ENCODE measurements around the gene PLIN5. TPM values are rescaled to one million over a fixed set of nuclear protein-coding genes. Genes with fewer than 3 reads are reported as not detected.
A peak's percentile ranks its signal among the peaks of the same experiment; 100 is the strongest.

The PLIN5 gene
- total and polyA plus RNA-seq, 2 of the 8 experiments (the other 6 are each of a cell fraction or from before 2014, with no cell fraction given): 2.0 to 2.5 TPM

DNA sequence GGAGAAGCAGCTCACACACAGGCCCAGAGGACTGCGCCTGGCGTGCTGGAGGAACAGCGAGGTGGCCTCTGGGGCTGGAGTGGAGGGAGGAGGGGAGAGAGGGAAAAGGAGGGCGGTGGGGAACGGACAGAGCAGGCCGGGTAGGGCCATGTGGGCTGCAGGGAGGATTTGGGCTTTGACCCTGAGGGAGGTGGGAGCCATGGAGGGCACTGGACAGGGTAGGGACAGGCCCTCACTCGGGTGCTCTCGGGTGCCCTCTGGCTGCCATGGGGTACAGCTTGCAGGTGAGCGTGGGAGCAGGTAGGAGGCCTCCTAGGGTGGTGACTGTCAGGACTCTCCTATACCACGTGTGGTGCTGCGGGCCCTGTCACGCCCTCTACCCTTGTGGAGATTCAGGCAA is 39.6 kb downstream of the PLIN5 start:
- ChIA-PET CTCF (ENCODE audit: partially characterized antibody) (interaction anchor here (0.7 to 2.7 kb wide), 2 partner anchors 9 to 29 kb away, joined by 4 to 13 read pairs; no protein-coding TSS in a partner anchor), POLR2A (ENCODE audit: partially characterized antibody) (interaction anchor here (1.4 to 3.8 kb wide), 3 partner anchors 9 to 21 kb away, joined by 4 to 19 read pairs (median 8); no protein-coding TSS in a partner anchor)
- Histone ChIP-seq H3K23ac (ENCODE audit: insufficient read length) (no peak overlapping the region), H3K27ac (ENCODE audit: low read depth, low read length) (no peak overlapping the region), H2BK20ac (ENCODE audit: low read length) (no peak overlapping the region), H3K79me2 (ENCODE audit: control insufficient read depth in 1 of 2, insufficient read depth in 2 of 2, low read length in 2 of 2) (0 out of 4 replicates have a peak, but pooled peaks cover 0 to 3% of the 10 kb centered on the region in 2 experiments), H2BK120ac (replicated peaks; ENCODE audit: low read depth, low read length) (no peak overlapping the region), H3K4ac (replicated peaks; ENCODE audit: insufficient read length, low read depth, low read length) (no peak overlapping the region), H2AFZ (ENCODE audit: low read length) (no peak overlapping the region), H2BK12ac (ENCODE audit: low read depth, low read length) (no peak overlapping the region), H3K18ac (ENCODE audit: extremely low read depth, low read length) (no peak overlapping the region), H2BK15ac (ENCODE audit: low read length) (no peak overlapping the region), H3K79me1 (ENCODE audit: low read depth, low read length) (peaks cover 6% of the 10 kb centered on the region), H3K23me2 (ENCODE audit: low read depth, low read length) (peaks cover 10% of the 10 kb centered on the region; the same call in 1 of the 2 replicates), H3K9me3 (ENCODE audit: insufficient read depth in 2 of 2, low read depth in 1 of 2, low read length in 1 of 2) (no peaks in the 10 kb centered on the region), H3K4me3 (ENCODE audit: extremely low read depth in 1 of 4, insufficient read depth in 2 of 4, low read depth in 3 of 4, low read length in 4 of 4) (no peak overlapping the region), H4K20me1 (replicated peaks in 1 of 2; ENCODE audit: control insufficient read depth in 1 of 2, insufficient read depth in 2 of 2, low read length in 2 of 2) (peaks cover 5 to 17% of the 10 kb centered on the region in 2 experiments), H4K8ac (ENCODE audit: extremely low read depth, insufficient read depth, low read length) (no peak overlapping the region), H3K36me3 (ENCODE audit: control insufficient read depth in 2 of 4, insufficient read depth in 4 of 4, low read length in 3 of 4) (peaks cover 12 to 69% (median 53%) of the 10 kb centered on the region in 4 experiments), H2AK5ac (ENCODE audit: low read depth, low read length) (no peak overlapping the region), H3K4me2 (ENCODE audit: insufficient read depth in 1 of 2, low read depth in 2 of 2, low read length in 2 of 2) (no peak overlapping the region), H4K5ac (ENCODE audit: insufficient read length, low read depth, low read length) (no peak overlapping the region), H3K27me3 (replicated peaks in 1 of 4; ENCODE audit: control insufficient read depth in 3 of 4, extremely low read depth in 1 of 4, insufficient read depth in 3 of 4, low read length in 3 of 4) (no peaks in the 10 kb centered on the region; a peak in 1 of 7 replicates), H4K91ac (replicated peaks; ENCODE audit: insufficient read length, low read length) (no peak overlapping the region), H2BK5ac (ENCODE audit: low read depth, low read length) (no peak overlapping the region), H3K14ac (ENCODE audit: insufficient read length) (no peak overlapping the region), H3K56ac (replicated peaks; ENCODE audit: insufficient read length, low read depth, low read length) (no peak overlapping the region), H3K4me1 (replicated peaks in 1 of 4; ENCODE audit: control insufficient read depth in 3 of 4, insufficient read depth in 4 of 4, low read length in 3 of 4) (no peaks in the 10 kb centered on the region), H3K9ac (replicated peaks in 1 of 4; ENCODE audit: extremely low read depth in 1 of 4, low read depth in 3 of 4, low read length in 3 of 4) (no peak overlapping the region)
- DNase-seq (ENCODE audit: low read depth in 1 of 2, low spot score in 2 of 2): peak in 1 of 2 experiments; percentile 56
- 93% methylated on average over 9 of the region's 12 CpGs; no CpG with 5 or more reads in 1 of the 2 experiments for WGBS, 2 experiments (ENCODE audit: extremely low coverage in 1 of 2, insufficient coverage in 1 of 2, insufficient read length in 1 of 2, insufficient replicate concordance in 2 of 2, low coverage in 1 of 2, low lambda C conversion rate in 2 of 2, missing lambda C conversion rate in 1 of 2)
- no peak for FAIRE-seq
- TF ChIP-seq CBX5 (IDR thresholded peaks at IDR 0.05; ENCODE audit: low read depth, low read length) (no peak), POLR2AphosphoS5 (IDR thresholded peaks at IDR 0.05; ENCODE audit: low read depth, low read length) (no peak), HDAC2 (IDR thresholded peaks at IDR 0.05; ENCODE audit: borderline replicate concordance in 1 of 2, low read depth in 2 of 2, low read length in 2 of 2) (no peak), KDM4A (IDR thresholded peaks at IDR 0.05; ENCODE audit: low read depth, low read length, severe bottlenecking) (no peak), CHD2 (IDR thresholded peaks at IDR 0.05; ENCODE audit: low read length) (no peak), CHD1 (IDR thresholded peaks at IDR 0.05; ENCODE audit: low read depth, low read length) (no peak), ASH2L (IDR thresholded peaks at IDR 0.05; ENCODE audit: low read length) (no peak), BACH1 (IDR thresholded peaks at IDR 0.05; ENCODE audit: low read length) (no peak), SIX5 (IDR thresholded peaks at IDR 0.05; ENCODE audit: low read depth, low read length) (no peak), KDM1A (IDR thresholded peaks at IDR 0.05; ENCODE audit: borderline replicate concordance, low read length) (peak; percentile 25; the same call in 1 of the 2 replicates)
- TF ChIP-seq, protein P1, sequence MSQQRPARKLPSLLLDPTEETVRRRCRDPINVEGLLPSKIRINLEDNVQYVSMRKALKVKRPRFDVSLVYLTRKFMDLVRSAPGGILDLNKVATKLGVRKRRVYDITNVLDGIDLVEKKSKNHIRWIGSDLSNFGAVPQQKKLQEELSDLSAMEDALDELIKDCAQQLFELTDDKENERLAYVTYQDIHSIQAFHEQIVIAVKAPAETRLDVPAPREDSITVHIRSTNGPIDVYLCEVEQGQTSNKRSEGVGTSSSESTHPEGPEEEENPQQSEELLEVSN (IDR thresholded peaks at IDR 0.05): no peak
